Hepatocyte (in vitro differentiated cells): ENCODE results near the gene ZDHHC16. TPM values are rescaled to one million over a fixed set of nuclear protein-coding genes. Genes with fewer than 3 reads are reported as not detected.
"Not testable (repeated sequence)": the region's sequence is repeated elsewhere in the genome, so short reads cannot be mapped to it uniquely, and the experiment has no call there.

ENCODE experiments used
- DNase-seq: peaks from one replicate; pipeline ENCODE4 v3.0.0-alpha.2; 2016; ENCODE audit warnings: low spot score
- H2AFZ ChIP-seq: fragments of 200-600 bp; sonication (generic); 2 replicates; pipeline ENCODE4 v1.6.0; 2016; ENCODE audit warnings: antibody characterized with exemption, mild to moderate bottlenecking
- H3K27ac ChIP-seq: fragments of 200-600 bp; sonication (generic); 2 replicates; pipeline ENCODE4 v1.5.1; 2016; ENCODE audit warnings: mild to moderate bottlenecking
- H3K27me3 ChIP-seq: fragments of 200-600 bp; sonication (generic); 2 replicates; pipeline ENCODE4 v1.6.1; 2016
- H3K36me3 ChIP-seq: fragments of 200-600 bp; sonication (generic); replicated peaks from 2 replicates; pipeline ENCODE4 v1.5.1; 2016; ENCODE audit warnings: low read depth; ENCODE audit not compliant: insufficient read depth
- H3K4me1 ChIP-seq: fragments of 200-600 bp; sonication (generic); 2 replicates; pipeline ENCODE4 v1.5.1; 2016; ENCODE audit warnings: mild to moderate bottlenecking, moderate library complexity; ENCODE audit not compliant: insufficient read depth
- H3K4me2 ChIP-seq: fragments of 200-600 bp; sonication (generic); 2 replicates; pipeline ENCODE4 v1.6.0; 2016
- H3K4me3 ChIP-seq: fragments of 200-600 bp; sonication (generic); 2 replicates; pipeline ENCODE4 v1.5.1; 2016; ENCODE audit warnings: mild to moderate bottlenecking
- H3K79me2 ChIP-seq: fragments of 200-600 bp; sonication (generic); 2 replicates; pipeline ENCODE4 v1.6.0; 2017; ENCODE audit warnings: mild to moderate bottlenecking
- H3K9me2 ChIP-seq: fragments of 200-600 bp; sonication (generic); replicated peaks from 2 replicates; pipeline ENCODE4 v1.6.0; 2017; ENCODE audit warnings: mild to moderate bottlenecking; ENCODE audit not compliant: insufficient read depth
- H3K9me3 ChIP-seq: fragments of 200-600 bp; sonication (generic); 2 replicates; pipeline ENCODE4 v1.5.1; 2016; ENCODE audit warnings: low read depth, mild to moderate bottlenecking
- H4K20me1 ChIP-seq: fragments of 200-600 bp; sonication (generic); 2 replicates; pipeline ENCODE4 v1.6.0; 2016; ENCODE audit warnings: mild to moderate bottlenecking; ENCODE audit not compliant: insufficient read depth, poor library complexity, severe bottlenecking
- EZH2 ChIP-seq: fragments of 200-600 bp; sonication (generic); IDR thresholded peaks from 2 replicates; pipeline ENCODE4 v1.6.1; 2016; ENCODE audit warnings: antibody characterized with exemption, mild to moderate bottlenecking, borderline replicate concordance
- EZH2phosphoT487 ChIP-seq: fragments of 200-600 bp; sonication (generic); IDR thresholded peaks from one replicate; pipeline ENCODE4 v1.6.1; 2018; ENCODE audit warnings: antibody characterized with exemption, mild to moderate bottlenecking, low read depth, moderate library complexity; ENCODE audit not compliant: unreplicated experiment, severe bottlenecking
- WGBS: methylation state at CpG from one replicate; pipeline ENCODE4 v1.1.6; 2016; ENCODE audit warnings: low lambda C conversion rate; ENCODE audit errors: missing lambda C conversion rate; 5-methylcytosine and 5-hydroxymethylcytosine counted together
- polyA plus RNA-seq: library from polyadenylated mRNA; unstranded; fragments of >200 nt; fragmentation: Nextera tagmentation; extraction: Ambion mirVana; gene quantifications from 2 replicates; pipeline ENCODE4 v1.2.1, GENCODE V29; 2016
- total RNA-seq: library from RNA; depleted of rRNA; stranded (reverse); fragments of >200 nt; gene quantifications from 2 replicates; pipeline ENCODE4 v1.2.3, GENCODE V29; 2014
- TF ChIP-seq, protein P1 (sequence below): fragments of 200-600 bp; sonication (generic); IDR thresholded peaks from 2 replicates; pipeline ENCODE4 v1.5.1; 2016; ENCODE audit warnings: antibody characterized with exemption, mild to moderate bottlenecking; ENCODE audit not compliant: poor library complexity

The ZDHHC16 gene
- total and polyA plus RNA-seq, 2 experiments from 2014 or later = 57.0 to 86.8 TPM

DNA sequence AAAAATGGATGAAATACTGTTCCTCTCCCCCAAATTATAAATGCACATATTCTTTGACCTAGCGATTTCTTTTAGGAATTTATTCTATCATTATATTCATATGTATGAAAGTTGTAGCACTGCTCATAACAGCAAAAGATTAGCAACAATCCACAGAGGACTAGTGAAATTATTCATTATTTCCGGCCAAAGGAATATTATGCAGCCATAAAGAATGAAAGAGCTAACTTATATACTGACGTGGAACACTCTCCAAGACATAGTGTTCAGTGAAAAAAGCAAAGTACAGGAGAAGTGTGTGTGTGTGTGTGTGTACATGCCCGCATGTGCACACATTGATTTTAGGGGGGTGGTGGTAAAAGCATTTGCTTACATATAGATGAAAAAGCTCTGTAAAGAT, 28.9 kb downstream of the ZDHHC16 start:
- no peaks in the 10 kb centered on the region for H3K9me3 ChIP-seq
- TF ChIP-seq EZH2phosphoT487 (no peak), EZH2 (no peak)
- TF ChIP-seq, protein P1, sequence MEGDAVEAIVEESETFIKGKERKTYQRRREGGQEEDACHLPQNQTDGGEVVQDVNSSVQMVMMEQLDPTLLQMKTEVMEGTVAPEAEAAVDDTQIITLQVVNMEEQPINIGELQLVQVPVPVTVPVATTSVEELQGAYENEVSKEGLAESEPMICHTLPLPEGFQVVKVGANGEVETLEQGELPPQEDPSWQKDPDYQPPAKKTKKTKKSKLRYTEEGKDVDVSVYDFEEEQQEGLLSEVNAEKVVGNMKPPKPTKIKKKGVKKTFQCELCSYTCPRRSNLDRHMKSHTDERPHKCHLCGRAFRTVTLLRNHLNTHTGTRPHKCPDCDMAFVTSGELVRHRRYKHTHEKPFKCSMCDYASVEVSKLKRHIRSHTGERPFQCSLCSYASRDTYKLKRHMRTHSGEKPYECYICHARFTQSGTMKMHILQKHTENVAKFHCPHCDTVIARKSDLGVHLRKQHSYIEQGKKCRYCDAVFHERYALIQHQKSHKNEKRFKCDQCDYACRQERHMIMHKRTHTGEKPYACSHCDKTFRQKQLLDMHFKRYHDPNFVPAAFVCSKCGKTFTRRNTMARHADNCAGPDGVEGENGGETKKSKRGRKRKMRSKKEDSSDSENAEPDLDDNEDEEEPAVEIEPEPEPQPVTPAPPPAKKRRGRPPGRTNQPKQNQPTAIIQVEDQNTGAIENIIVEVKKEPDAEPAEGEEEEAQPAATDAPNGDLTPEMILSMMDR = no peak
- H2AFZ ChIP-seq = no peak overlapping the region
- H3K79me2 ChIP-seq = no peaks in the 10 kb centered on the region
- H3K9me2 ChIP-seq = no peaks in the 10 kb centered on the region
- no peaks in the 10 kb centered on the region for H4K20me1 ChIP-seq
- H3K36me3 ChIP-seq = no peaks in the 10 kb centered on the region
- H3K27me3 ChIP-seq = no peaks in the 10 kb centered on the region
- H3K4me2 ChIP-seq = no peak overlapping the region
- WGBS = 96% methylated on average over 4 of the region's 4 CpGs
- DNase-seq = no peak
- H3K4me1 ChIP-seq = no peaks in the 10 kb centered on the region
- no peak overlapping the region for H3K27ac ChIP-seq
- no peak overlapping the region for H3K4me3 ChIP-seq

DNA sequence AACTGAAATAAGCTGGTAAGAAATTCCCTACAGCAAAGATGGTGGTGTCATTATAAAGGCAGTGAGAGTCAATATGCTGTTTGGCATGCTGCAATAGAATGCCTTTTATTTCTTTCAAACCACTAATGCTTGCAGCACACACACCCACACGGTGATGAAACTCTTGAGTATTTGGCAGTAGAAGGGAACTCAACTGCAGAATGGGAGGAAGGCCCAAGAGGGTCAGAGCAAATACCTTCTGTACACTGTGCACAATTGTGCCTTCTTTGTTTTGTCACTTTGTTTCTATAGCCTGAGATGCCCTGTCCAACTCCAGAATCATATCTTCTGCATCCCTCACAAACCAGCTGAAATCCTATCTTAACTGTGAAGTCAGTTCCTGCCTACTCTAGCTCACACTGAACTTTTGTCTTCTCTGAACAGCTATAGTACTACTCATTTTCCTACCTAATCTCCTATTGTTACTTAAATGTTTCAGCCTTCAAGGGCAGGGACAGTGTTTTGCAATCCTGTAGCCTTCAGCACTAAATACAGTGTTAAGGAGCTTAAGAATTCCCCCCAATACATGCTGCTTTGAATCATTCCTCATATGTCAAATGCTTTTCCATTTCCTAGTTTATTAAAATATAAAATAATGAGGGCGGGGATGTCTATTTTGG, 30.1 kb downstream of the ZDHHC16 start:
- Histone ChIP-seq H3K9me2 (no peaks in the 10 kb centered on the region), H3K36me3 (no peaks in the 10 kb centered on the region), H3K9me3 (no peaks in the 10 kb centered on the region), H3K4me1 (no peaks in the 10 kb centered on the region), H3K27me3 (no peaks in the 10 kb centered on the region), H3K4me2 (no peak overlapping the region), H3K27ac (no peak overlapping the region), H2AFZ (no peak overlapping the region), H3K79me2 (peaks cover 1% of the 10 kb centered on the region), H4K20me1 (no peaks in the 10 kb centered on the region), H3K4me3 (no peak overlapping the region)
- no peak for TF ChIP-seq EZH2phosphoT487
- no peak for TF ChIP-seq EZH2
- TF ChIP-seq, protein P1 = no peak
- 93% methylated on average over 2 of the region's 2 CpGs for WGBS
- no peak for DNase-seq

DNA sequence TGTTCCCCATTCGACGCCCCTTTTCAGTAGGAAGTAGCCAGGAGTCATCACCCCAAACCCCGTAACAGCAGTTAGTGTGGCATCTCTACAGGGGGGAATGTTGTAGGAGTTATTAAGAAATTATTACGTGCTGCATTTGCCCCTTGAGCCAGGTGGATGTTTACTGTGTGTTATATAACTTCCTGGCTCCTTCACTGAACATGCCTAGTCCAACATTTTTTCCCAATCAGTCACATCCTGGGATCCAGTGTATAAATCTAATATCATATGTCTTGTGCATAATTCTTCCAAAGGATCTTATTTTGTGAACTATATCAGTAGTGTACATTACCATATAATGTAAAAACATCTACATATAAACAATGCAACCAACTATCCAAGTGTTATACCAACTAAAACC, 33.4 kb downstream of the ZDHHC16 start:
- 93% methylated on average over 4 of the region's 4 CpGs for WGBS
- H4K20me1 ChIP-seq, DNase-seq, H3K36me3 ChIP-seq, H2AFZ ChIP-seq, H3K4me3 ChIP-seq, H3K27me3 ChIP-seq, H3K4me1 ChIP-seq, H3K9me3 ChIP-seq, H3K9me2 ChIP-seq, H3K4me2 ChIP-seq, H3K27ac ChIP-seq: not testable (repeated sequence)
- H3K79me2 ChIP-seq = peaks cover 28% of the 10 kb centered on the region

DNA sequence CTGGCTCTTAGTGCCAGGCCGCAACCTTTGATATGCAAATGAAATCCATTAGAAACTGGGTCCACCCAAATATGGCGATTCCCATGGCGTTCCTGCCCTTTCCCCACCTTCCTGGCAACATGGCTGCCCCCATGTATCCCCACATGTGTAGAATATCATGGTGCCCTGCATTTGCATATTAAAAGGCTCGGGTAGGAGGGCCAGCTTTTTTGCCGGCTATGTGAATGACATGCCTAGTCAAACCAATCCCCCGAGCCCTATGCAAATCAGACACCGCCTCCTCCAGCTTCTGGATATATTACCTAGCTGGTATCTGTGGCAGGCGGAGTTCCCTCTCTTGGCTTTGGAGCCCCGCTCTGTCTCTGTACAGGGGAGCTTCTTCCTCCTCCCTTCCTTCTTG, 34.0 kb downstream of the ZDHHC16 start:
- WGBS = 81% methylated on average over 9 of the region's 9 CpGs
- TF ChIP-seq EZH2 (no peak), EZH2phosphoT487 (no peak)
- TF ChIP-seq, protein P1 = no peak
- no peak overlapping the region for H3K4me3 ChIP-seq
- no peaks in the 10 kb centered on the region for H3K9me3 ChIP-seq
- no peaks in the 10 kb centered on the region for H3K27me3 ChIP-seq
- H3K27ac ChIP-seq = no peak overlapping the region
- no peak overlapping the region for H3K4me2 ChIP-seq
- H3K9me2 ChIP-seq = no peaks in the 10 kb centered on the region
- H4K20me1 ChIP-seq = peaks cover 6% of the 10 kb centered on the region
- H3K36me3 ChIP-seq = no peaks in the 10 kb centered on the region
- H3K4me1 ChIP-seq = no peaks in the 10 kb centered on the region
- no peak for DNase-seq
- H2AFZ ChIP-seq = no peak overlapping the region
- H3K79me2 ChIP-seq = peaks cover 34% of the 10 kb centered on the region
